ENCODE data around the gene CYB5A. TPM values are rescaled to one million over a fixed set of nuclear protein-coding genes. Genes with fewer than 3 reads are reported as not detected.

CYB5A gene
- total RNA-seq, 1 experiment from 2014 or later: not detected

DNA sequence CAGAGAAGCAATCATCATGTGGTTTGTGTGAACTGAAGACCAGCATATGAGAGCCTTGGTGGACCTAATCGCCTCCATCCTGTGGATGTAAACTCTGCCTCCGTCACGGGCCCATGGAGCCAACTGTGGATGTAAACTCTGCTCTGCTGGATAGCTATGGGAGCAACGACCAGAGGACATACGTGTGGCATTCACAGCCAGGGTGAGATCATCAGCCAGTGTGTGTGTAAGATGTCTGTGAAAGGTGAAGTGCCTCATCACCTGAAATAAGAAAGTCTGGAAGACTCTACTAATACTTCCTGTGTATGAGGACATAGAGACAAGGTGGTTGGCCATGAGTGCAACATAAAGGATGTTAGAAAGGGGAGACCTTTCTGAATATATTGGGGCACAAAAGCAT lies 63.5 kb downstream of the CYB5A start:
- in situ Hi-C loops (cut with HindIII; ENCODE audit: low sequenced_read_pairs): no loop called here
- no peak for DNase-seq (ENCODE audit: low spot score)

- in situ Hi-C loops (cut with HindIII; ENCODE audit: low sequenced_read_pairs): no loop called here
- DNase-seq (ENCODE audit: low spot score): no peak
These were observed 65.1 kb downstream of the CYB5A start for GRCh38 chr18:74226666-74227065.

GRCh38 chr18:74226156-74226555 lies 65.6 kb downstream of the CYB5A start:
- in situ Hi-C loops (cut with HindIII; ENCODE audit: low sequenced_read_pairs): no loop called here
- no peak for DNase-seq (ENCODE audit: low spot score)

- DNase-seq (ENCODE audit: low spot score): no peak
- in situ Hi-C loops (cut with HindIII; ENCODE audit: low sequenced_read_pairs): no loop called here
These were observed 66.4 kb downstream of the CYB5A start for GRCh38 chr18:74225193-74225840.

GRCh38 chr18:74222710-74223494 lies 68.9 kb downstream of the CYB5A start:
- in situ Hi-C loops (cut with HindIII; ENCODE audit: low sequenced_read_pairs): no loop called here

GRCh38 chr18:74221081-74221480 lies 70.7 kb downstream of the CYB5A start:
- DNase-seq (ENCODE audit: low spot score): no peak
- in situ Hi-C loops (cut with HindIII; ENCODE audit: low sequenced_read_pairs): no loop called here

More at GRCh38 chr18:74222710-74223494, 68.9 kb downstream of the CYB5A start:
- no peak for DNase-seq (ENCODE audit: low spot score)

- DNase-seq (ENCODE audit: low spot score): no peak
- in situ Hi-C loops (cut with HindIII; ENCODE audit: low sequenced_read_pairs): no loop called here
These were observed 72.7 kb downstream of the CYB5A start for GRCh38 chr18:74219056-74219455.

- in situ Hi-C loops (cut with HindIII; ENCODE audit: low sequenced_read_pairs): no loop called here
- DNase-seq (ENCODE audit: low spot score): no peak
These were observed 74.2 kb downstream of the CYB5A start for GRCh38 chr18:74217476-74218143.

GRCh38 chr18:74216661-74217110 lies 75.1 kb downstream of the CYB5A start:
- in situ Hi-C loops (cut with HindIII; ENCODE audit: low sequenced_read_pairs): no loop called here
- DNase-seq (ENCODE audit: low spot score): no peak

GRCh38 chr18:74215863-74216262 lies 75.9 kb downstream of the CYB5A start:
- in situ Hi-C loops (cut with HindIII; ENCODE audit: low sequenced_read_pairs): no loop called here
- DNase-seq (ENCODE audit: low spot score): no peak

- in situ Hi-C loops (cut with HindIII; ENCODE audit: low sequenced_read_pairs): no loop called here
- DNase-seq (ENCODE audit: low spot score): no peak
These were observed 78.3 kb downstream of the CYB5A start for GRCh38 chr18:74213429-74213828.

GRCh38 chr18:74204526-74205152 lies 87.1 kb downstream of the CYB5A start:
- in situ Hi-C loops (cut with HindIII; ENCODE audit: low sequenced_read_pairs): no loop called here

GRCh38 chr18:74203811-74204210 lies 88.0 kb downstream of the CYB5A start:
- DNase-seq (ENCODE audit: low spot score): no peak
- in situ Hi-C loops (cut with HindIII; ENCODE audit: low sequenced_read_pairs): no loop called here

More at GRCh38 chr18:74204526-74205152, 87.1 kb downstream of the CYB5A start:
- no peak for DNase-seq (ENCODE audit: low spot score)

Other genes starting within 250 kb of the CYB5A start
- 0.18 TPM in 1 of 2 replicates, not detected in the other for gene FBXO15, start 144.1 kb downstream of the CYB5A start, total RNA-seq (2014; rRNA removed; shearing (Covaris generic))
- gene TIMM21, start 143.4 kb downstream of the CYB5A start, total RNA-seq (2014; rRNA removed; shearing (Covaris generic)): 41.9 and 44.6 TPM in 2 replicates
- not detected in 2 replicates for gene C18orf63, start 23.9 kb upstream of the CYB5A start, total RNA-seq (2014; rRNA removed; shearing (Covaris generic))
- not detected in 2 replicates for gene DIPK1C, start 165.3 kb upstream of the CYB5A start, total RNA-seq (2014; rRNA removed; shearing (Covaris generic))
- 77.0 and 78.9 TPM in 2 replicates for gene CNDP2, start 204.4 kb upstream of the CYB5A start, total RNA-seq (2014; rRNA removed; shearing (Covaris generic))
- not detected in 2 replicates for gene CNDP1, start 242.5 kb upstream of the CYB5A start, total RNA-seq (2014; rRNA removed; shearing (Covaris generic))